HG02981 (cell line): ENCODE results near the gene SETBP1.

ENCODE experiments used
- ATAC-seq: cut with Tn5 transposase; IDR thresholded peaks from one replicate; pipeline ENCODE4 v1.9.1; 2021; ENCODE audit warnings: mild to moderate bottlenecking, moderate library complexity; ENCODE audit not compliant: unreplicated experiment

SETBP1 gene

DNA sequence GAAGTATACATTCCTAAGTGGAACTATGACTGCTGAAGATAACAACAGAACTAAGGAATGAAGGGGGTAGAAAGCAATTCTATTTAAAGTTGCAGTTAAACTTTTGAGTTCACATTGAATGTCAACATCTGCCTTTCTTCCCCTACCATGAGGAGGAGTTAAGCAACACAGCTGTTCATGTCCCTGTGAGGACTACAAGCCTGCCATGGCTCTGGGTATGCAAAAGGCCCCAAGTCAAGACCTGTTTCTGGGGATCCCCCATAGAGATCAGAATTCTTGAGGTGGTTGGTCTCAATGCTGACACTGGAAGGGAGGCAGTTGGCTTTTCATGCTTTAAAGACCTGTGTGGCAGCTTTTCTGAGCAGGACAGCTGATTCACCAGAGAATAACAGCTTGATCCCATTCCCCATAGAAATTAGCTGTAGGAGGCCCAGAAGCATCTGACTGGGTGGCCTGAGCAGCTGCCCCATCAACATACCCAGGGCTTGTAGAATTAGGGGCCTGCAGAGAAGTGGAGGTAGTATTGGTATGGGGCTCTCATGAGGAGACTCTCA, 131.0 kb downstream of the SETBP1 start:
- ATAC-seq: no peak

DNA sequence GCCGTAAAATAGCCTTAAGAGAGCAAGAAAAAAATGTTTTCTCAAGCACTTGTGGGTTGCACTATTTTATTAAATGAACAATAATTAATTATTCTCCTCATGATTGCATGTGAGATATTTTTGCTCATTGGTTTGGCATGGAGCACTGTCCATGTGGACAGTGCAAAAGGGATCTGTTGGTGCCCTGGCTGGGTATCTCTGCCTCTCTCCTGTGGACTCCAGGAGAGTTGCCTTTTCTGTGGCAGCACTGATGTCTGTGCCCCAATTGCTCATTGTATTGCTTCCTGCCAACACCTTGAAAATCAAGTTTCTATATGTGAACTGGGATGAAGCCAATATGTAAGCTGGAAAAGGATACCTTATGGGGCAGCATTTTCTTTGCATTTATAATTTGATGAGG, 131.7 kb downstream of the SETBP1 start:
- ATAC-seq: no peak

DNA sequence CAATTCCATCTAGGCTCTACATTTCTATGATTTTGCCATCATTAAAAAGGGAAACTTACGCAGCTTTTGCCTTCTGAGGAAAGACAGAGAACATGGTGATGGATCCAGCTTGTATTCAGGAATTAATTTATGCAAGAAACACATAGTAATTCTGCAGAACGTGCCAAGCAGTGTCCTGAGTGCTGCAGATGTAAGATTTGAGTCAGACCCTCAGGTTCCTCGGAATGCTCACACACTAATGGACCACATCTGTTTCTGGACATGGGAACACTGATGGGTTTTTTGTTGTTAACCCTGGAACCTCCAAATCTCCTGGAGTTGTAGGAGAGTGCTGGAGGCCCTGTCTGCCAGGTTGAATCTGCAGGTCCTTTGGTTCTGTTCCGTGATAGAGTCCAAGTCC, 132.9 kb downstream of the SETBP1 start:
- ATAC-seq: no peak

- ATAC-seq: no peak
These were observed 134.4 kb downstream of the SETBP1 start for GRCh38 chr18:44815108-44815507.

DNA sequence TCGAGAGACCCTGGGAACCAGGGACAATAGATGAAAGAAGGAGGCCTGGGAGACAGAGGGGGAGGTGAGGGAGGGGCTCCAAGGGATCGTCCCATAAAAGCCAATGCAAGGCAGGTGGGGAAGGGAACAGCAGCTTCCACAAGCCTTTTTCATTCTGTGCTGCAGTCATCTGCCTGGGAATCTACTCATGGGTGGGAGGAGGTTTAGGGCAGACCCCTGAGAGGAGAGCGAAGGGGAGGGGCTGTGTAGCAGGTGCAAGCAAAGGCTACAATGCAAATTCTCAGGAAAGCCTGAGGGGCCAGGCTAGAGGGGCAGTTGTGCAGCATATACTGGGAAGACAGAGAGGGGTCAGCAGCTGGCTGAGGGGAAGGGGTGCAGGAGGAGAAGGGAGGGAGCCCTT, 135.4 kb downstream of the SETBP1 start:
- no peak for ATAC-seq

DNA sequence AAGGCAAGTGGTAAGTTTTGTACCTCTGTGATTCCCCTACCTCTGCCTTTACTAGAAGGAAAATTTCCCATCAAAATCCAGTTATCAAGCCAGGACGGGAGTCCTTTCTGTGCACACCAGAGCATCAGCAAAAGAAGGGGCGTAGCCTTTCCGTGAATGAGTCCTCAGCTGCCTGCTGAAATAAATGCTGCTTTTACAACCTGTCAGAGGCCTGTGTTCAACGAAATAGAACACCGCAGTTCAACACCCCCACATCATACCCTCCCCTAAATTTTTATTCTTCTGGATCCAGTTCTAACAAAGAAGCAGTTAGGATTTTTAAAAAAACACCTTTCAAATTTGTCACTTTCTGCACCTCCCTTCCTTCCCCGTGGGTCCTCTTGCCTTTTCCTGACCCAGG, 135.8 kb downstream of the SETBP1 start:
- ATAC-seq: no peak

DNA sequence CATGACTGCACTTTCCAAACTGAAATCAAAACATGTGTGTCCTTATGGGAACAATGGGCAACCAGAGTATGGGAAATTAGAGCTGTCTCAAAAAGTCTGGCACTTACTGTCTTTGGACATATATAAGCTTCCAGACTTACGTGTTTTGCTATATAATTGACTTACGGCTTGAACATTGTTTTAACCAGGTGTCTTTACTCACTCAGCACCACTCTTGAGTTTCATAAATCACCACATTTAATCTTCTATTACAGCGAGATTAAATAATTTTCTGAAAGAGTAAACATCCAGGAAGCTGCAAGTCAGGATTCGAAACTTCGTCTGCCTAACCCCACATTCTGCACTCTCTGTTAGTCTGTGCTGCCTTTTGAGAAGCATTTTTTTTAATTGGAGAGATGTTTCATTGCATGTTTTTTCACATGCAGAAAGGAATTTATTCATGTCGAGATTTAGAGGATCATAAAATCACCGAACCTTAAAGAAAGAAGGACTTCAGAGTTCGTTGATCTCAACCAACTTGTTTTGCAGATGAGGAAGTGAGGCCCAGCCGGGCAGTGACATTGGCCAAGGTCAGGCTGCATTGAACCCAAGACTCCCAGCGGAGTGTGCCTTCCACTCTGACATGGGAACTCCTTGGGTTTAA, 137.3 kb downstream of the SETBP1 start:
- ATAC-seq: no peak

DNA sequence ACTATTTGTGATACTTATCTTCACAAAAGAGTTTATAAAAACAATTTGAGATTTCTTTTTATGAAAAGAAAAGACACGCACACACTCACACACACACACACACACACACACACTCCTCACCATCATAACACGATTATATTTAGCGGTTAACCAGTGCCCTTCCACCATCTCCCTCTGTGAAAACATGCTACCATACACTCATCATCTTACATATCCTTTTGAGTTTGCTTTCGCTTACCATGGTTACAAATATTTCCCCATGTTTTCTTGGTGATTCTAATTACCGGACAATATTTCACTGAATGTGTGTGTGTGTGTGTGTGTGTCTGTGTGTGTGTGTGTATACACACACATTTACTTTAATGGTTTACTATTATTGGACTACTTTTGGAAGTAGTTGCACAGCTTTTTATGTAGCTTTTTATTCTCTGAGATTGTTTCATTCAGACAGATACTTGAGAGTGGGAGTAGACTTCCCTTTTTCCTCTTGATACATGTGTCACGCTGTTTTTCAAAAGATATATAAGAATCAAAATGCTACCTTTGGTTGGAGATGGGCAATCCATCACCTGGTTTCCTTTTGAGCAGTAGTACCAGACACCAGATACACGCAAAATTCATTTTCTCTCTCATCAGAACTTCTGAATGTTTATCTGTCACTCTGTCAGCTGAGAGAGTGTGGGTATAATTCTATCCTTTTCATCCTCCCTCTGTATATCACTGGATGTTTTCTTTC, 138.1 kb downstream of the SETBP1 start:
- no peak for ATAC-seq

GRCh38 chr18:44819944-44820510, 139.3 kb downstream of the SETBP1 start:
- ATAC-seq: no peak

GRCh38 chr18:44821924-44822323, 141.2 kb downstream of the SETBP1 start:
- no peak for ATAC-seq

- ATAC-seq: no peak
These were observed 142.6 kb downstream of the SETBP1 start for GRCh38 chr18:44823286-44823685.

GRCh38 chr18:44823782-44824181, 143.1 kb downstream of the SETBP1 start:
- no peak for ATAC-seq

- no peak for ATAC-seq
These were observed 144.2 kb downstream of the SETBP1 start for GRCh38 chr18:44824884-44825283.

DNA sequence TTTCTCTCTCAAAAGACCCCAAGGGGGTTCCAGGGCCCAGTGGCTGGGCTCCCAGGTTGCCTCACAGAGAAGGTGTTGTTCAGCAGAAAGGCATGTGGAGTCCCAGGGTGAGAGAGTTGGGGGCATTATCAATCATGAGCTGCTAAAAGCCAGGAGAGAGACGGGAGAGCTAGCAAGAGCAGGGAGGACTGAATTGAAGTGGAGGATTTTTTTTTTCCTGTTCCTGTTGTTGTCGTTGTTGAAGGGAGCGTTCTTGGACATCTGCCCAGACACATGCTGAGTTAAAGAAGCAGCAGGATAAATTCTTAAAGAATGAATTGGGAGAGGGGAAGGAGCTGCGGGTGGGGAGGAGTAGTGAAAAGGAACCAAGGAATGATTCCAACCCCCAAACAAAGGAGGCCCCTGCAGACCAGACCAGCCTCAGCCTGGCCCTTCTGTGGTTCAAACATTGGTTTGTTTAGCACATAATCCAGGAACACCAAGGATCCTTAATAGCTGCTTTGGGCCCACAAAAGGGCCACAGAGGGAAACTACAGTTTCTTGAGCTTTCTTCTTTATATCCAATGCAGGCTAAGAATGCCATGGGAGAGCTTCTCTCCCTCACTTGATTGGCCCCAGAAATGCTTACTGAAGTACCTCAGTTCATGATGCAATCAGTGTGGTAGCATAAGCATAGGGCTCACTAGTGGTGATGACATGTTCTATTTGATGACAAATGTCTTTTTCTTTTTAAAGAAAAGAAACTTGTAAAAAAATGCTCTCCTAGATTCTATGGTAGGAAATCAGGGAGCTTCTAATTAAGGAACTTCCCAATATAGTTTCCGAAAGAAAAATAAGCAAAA, 146.0 kb downstream of the SETBP1 start:
- ATAC-seq: no peak

GRCh38 chr18:44828080-44828479, 147.4 kb downstream of the SETBP1 start:
- no peak for ATAC-seq

- ATAC-seq: no peak
These were observed 149.9 kb downstream of the SETBP1 start for GRCh38 chr18:44830581-44830980.

GRCh38 chr18:44833786-44834185, 153.1 kb downstream of the SETBP1 start:
- no peak for ATAC-seq

- no peak for ATAC-seq
These were observed 154.3 kb downstream of the SETBP1 start for GRCh38 chr18:44834867-44835469.

GRCh38 chr18:44835703-44836102, 155.0 kb downstream of the SETBP1 start:
- ATAC-seq: no peak

GRCh38 chr18:44836263-44836662, 155.6 kb downstream of the SETBP1 start:
- ATAC-seq: no peak
